ENCODE measurements around the gene SIK2. TPM values are rescaled to one million over a fixed set of nuclear protein-coding genes. Genes with fewer than 3 reads are reported as not detected.

The SIK2 gene
- total RNA-seq, 1 donor from 2014 or later, result 16.3 TPM

DNA sequence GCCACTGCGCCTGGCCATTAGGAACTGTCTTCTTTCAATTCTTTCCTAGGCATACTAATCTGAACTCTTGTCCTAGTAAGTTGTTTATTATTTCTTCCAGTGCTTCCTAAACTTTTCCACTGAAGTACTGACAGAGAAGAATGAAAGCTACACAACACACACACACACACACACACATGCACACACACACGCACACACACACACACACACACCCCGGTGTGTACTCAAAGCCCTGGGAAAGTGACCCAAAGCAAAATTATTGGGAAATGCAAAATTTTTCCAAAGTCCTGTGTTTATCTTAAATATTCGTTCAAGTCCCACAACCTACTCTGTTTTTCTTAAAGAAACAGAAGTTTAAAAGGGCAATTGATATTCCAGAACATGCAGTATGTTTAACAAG is 19.4 kb upstream of the SIK2 start:
- Histone ChIP-seq H4K20me1 (ENCODE audit: low read depth) (no peaks in the 10 kb centered on the region), H3K4me2 (no peak overlapping the region), H3F3A (ENCODE audit: low read depth) (no peaks in the 10 kb centered on the region), H3K36me3 (peaks cover 4% of the 10 kb centered on the region), H2AFZ (replicated peaks) (no peak overlapping the region), H3K9ac (no peak overlapping the region), H3K79me2 (ENCODE audit: low read depth) (no peaks in the 10 kb centered on the region), H3K4me3 (no peak overlapping the region), H3K9me3 (ENCODE audit: low read depth) (peaks cover 2% of the 10 kb centered on the region), H3K4me1 (peaks cover 6% of the 10 kb centered on the region), H3K27ac (no peak overlapping the region), H3K27me3 (no peaks in the 10 kb centered on the region)
- peaks cover 4% of the 10 kb centered on the region for H3K4me1 Mint-ChIP-seq
- TF ChIP-seq, protein P1, sequence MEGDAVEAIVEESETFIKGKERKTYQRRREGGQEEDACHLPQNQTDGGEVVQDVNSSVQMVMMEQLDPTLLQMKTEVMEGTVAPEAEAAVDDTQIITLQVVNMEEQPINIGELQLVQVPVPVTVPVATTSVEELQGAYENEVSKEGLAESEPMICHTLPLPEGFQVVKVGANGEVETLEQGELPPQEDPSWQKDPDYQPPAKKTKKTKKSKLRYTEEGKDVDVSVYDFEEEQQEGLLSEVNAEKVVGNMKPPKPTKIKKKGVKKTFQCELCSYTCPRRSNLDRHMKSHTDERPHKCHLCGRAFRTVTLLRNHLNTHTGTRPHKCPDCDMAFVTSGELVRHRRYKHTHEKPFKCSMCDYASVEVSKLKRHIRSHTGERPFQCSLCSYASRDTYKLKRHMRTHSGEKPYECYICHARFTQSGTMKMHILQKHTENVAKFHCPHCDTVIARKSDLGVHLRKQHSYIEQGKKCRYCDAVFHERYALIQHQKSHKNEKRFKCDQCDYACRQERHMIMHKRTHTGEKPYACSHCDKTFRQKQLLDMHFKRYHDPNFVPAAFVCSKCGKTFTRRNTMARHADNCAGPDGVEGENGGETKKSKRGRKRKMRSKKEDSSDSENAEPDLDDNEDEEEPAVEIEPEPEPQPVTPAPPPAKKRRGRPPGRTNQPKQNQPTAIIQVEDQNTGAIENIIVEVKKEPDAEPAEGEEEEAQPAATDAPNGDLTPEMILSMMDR (IDR thresholded peaks at IDR 0.05), result no peak
- TF ChIP-seq EZH2 (IDR thresholded peaks at IDR 0.05), result no peak
- no peak for TF ChIP-seq EZH2phosphoT487 (IDR thresholded peaks at IDR 0.05)
- H3K27ac Mint-ChIP-seq, result no peak overlapping the region
- no peaks in the 10 kb centered on the region for H3K9me3 Mint-ChIP-seq
- peaks cover 7% of the 10 kb centered on the region for H3K27me3 Mint-ChIP-seq (ENCODE audit: insufficient read depth, low read depth)
- no peaks in the 10 kb centered on the region for H3K36me3 Mint-ChIP-seq
- DNase-seq (ENCODE audit: low spot score), result no peak
- no peak overlapping the region for H3K4me3 Mint-ChIP-seq

- no peak overlapping the region for H3K4me2 ChIP-seq
- no peak for DNase-seq (ENCODE audit: low spot score)
- TF ChIP-seq, protein P1 (IDR thresholded peaks at IDR 0.05), result no peak
- TF ChIP-seq EZH2 (IDR thresholded peaks at IDR 0.05) (no peak), EZH2phosphoT487 (IDR thresholded peaks at IDR 0.05) (no peak)
- no peak overlapping the region for H2AFZ ChIP-seq (replicated peaks)
- H3F3A ChIP-seq (ENCODE audit: low read depth), result no peaks in the 10 kb centered on the region
- no peaks in the 10 kb centered on the region for H3K36me3 Mint-ChIP-seq
- no peak overlapping the region for H3K4me3 Mint-ChIP-seq
- H3K4me1 Mint-ChIP-seq, result peaks cover 4% of the 10 kb centered on the region
- no peaks in the 10 kb centered on the region for H3K79me2 ChIP-seq (ENCODE audit: low read depth)
- peaks cover 3% of the 10 kb centered on the region for H3K9me3 Mint-ChIP-seq
- no peaks in the 10 kb centered on the region for H3K4me1 ChIP-seq
- H3K36me3 ChIP-seq, result peaks cover 4% of the 10 kb centered on the region
- H3K27ac Mint-ChIP-seq, result no peak overlapping the region
- H3K27me3 ChIP-seq, result no peaks in the 10 kb centered on the region
- no peak overlapping the region for H3K27ac ChIP-seq
- H3K27me3 Mint-ChIP-seq (ENCODE audit: insufficient read depth, low read depth), result peaks cover 7% of the 10 kb centered on the region
- H4K20me1 ChIP-seq (ENCODE audit: low read depth), result no peaks in the 10 kb centered on the region
- H3K9me3 ChIP-seq (ENCODE audit: low read depth), result peaks cover 5% of the 10 kb centered on the region
- H3K4me3 ChIP-seq, result no peak overlapping the region
- H3K9ac ChIP-seq, result no peak overlapping the region
These were observed 16.9 kb upstream of the SIK2 start for GRCh38 chr11:111585371-111585770.

- Histone ChIP-seq H3K9me3 (ENCODE audit: low read depth) (peaks cover 5% of the 10 kb centered on the region), H3K27ac (no peak overlapping the region), H3K4me3 (no peak overlapping the region), H3F3A (ENCODE audit: low read depth) (no peaks in the 10 kb centered on the region), H3K4me2 (no peak overlapping the region), H4K20me1 (ENCODE audit: low read depth) (no peaks in the 10 kb centered on the region), H3K27me3 (no peaks in the 10 kb centered on the region), H3K4me1 (no peaks in the 10 kb centered on the region), H3K9ac (no peak overlapping the region), H2AFZ (replicated peaks) (no peak overlapping the region), H3K79me2 (ENCODE audit: low read depth) (no peaks in the 10 kb centered on the region), H3K36me3 (peaks cover 4% of the 10 kb centered on the region)
- Mint-ChIP-seq H3K27me3 (ENCODE audit: insufficient read depth, low read depth) (peaks cover 4% of the 10 kb centered on the region), H3K36me3 (no peaks in the 10 kb centered on the region), H3K9me3 (peaks cover 3% of the 10 kb centered on the region), H3K4me1 (peaks cover 4% of the 10 kb centered on the region), H3K27ac (no peak overlapping the region), H3K4me3 (no peak overlapping the region)
- peak; percentile 57 for DNase-seq (ENCODE audit: low spot score)
- TF ChIP-seq, protein P1 (IDR thresholded peaks at IDR 0.05), result peak; percentile 68
- no peak for TF ChIP-seq EZH2phosphoT487 (IDR thresholded peaks at IDR 0.05)
These were observed 15.8 kb upstream of the SIK2 start for GRCh38 chr11:111586388-111586831.
